Stimulated activated naive CD4-positive, alpha-beta T cell (primary cell): ENCODE results near the gene MACROH2A1.

ENCODE experiments used
- DNase-seq, 6 experiments: peaks; one replicate each; lab custom pipeline; 2025; lab: John Stamatoyannopoulos, UW

The MACROH2A1 gene

DNA sequence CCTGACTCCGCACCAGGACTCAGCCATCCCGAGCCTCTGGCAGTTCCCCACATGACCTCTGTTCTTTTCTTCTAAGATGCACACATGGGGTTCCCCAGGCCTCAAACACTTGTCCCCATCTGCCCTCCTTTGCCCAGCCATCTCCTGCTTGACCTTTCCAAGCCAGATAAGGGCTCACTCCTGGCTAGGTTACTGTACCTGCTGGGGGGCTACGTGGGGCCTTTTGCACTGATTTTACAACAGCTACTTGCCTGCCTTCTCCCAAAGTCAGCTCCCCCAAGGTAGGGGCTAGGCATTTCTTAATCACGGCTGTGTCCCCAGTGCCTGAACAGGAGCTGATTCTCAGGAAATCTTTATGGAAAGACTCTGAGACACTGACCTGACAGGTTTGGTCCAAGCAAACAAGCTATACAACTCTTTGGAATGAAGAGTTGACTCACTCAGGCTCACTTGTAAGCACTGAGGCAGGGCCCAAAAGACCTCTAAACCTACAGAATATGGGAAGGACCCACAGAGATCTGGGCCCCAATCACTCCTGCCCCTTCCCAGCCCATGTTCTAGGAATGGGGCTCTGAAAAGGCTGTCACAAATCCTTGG is 2.5 kb downstream of the MACROH2A1 start:
- no peak for DNase-seq

DNA sequence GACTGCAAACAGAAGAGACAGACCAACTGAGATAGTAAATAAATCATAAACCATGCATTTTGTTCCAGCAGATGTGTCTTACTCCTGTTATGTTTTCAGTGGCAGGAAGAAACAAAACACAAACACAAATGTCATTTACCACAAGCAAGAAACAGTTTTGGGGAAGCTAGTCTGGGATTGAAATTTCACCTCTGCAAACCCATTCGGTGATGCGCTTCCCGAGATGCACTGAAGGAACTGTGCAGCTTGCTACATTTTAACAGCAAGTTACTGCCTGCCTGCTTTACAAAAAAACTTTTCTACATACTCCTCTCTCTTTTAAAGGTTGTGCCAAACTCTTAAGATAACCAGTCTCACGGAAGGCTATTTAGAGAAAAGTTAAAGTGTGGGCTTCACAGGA is 3.2 kb downstream of the MACROH2A1 start:
- DNase-seq = no peak

DNA sequence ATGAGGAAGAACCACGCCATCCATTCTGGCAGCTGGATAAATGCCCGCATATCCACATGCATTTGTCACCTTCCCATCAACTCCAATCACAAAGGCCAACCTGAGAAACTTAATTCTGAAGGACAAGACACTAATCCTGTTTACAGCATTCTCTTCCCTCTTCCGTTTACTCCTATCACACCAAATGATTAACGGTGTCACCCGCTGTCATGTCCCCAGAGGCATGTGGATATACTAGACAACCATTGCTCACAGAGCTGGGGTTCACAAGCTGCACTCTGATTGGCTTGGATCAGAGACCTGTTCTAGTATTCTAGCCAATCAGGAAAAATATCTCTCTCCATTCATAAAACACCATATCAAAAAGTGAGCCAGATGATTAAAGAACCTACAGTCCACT is 3.6 kb downstream of the MACROH2A1 start:
- DNase-seq = no peak

DNA sequence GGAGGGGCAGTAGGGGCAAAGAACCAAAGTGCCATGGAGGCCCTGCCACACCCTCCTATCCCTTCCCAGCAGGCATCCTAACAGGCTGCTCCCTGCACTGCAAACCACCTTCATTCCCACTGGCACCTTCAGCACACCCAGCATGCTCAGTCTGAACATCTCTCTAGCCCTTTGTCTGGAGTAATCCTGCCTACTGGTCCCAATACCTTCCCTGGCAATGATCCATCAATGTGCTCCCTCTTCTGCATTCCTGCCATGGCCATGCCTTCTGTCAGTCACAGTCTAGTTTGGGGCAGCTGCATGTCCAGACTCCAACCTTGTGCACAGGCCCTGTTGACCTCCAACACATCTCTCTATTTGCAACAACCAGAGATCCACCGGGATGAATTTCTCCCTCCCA is 4.9 kb downstream of the MACROH2A1 start:
- DNase-seq = no peak

DNA sequence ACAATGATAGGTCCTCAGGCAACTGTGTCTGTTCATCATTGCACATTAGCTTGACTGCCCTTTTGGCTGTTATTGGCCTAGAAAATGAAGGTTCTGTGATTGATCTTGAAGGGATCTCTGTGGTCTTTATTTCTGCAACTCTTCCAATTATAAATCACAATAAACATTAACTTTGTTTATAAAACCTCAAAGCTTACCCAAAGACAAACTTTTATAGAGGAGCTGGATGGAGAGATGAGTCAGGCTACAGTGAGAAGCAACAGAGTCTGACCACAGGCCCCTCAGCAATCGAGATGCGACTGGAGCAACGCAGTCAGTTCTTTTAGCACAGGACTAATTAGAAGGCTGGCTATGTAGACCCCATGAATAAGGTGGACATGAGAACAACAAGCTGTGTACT is 5.3 kb downstream of the MACROH2A1 start:
- no peak for DNase-seq

DNA sequence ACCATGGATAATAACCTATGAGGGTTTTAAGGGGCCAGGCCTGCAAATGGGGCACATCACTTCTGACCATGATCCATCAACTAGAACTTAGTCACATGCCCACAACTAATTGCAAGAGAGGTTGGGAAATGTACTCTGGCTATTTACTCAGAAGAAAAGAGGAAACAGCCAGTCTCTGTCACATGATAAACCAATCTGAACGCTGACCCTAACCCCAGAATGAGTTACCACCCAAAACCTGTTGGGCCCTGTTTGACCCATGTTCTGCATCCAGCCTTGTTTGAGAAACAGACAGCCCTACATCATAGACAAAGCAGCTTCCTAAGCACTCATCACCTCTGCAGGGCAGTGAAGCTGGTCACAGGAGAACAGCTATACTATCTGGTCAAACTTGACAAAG is 5.8 kb downstream of the MACROH2A1 start:
- no peak for DNase-seq

DNA sequence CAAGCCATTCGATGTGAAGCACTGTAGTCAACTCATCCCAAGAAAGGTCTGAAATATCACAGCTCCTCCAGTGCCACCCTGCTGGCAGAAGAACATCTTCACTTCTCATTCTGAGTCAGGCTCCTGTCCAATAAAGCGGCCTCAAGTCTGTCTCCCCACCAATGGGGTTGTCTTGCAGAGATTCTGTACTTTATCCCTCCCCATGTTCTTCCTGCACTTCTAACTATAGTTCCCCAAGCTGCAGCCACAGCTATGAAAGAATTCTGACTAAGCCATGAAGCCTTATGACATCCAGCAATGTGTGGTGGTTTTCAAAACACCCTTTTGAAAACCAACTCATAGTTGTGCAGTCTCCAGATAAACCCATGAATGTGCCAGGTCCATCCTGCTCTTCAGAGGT is 6.8 kb downstream of the MACROH2A1 start:
- no peak for DNase-seq

DNA sequence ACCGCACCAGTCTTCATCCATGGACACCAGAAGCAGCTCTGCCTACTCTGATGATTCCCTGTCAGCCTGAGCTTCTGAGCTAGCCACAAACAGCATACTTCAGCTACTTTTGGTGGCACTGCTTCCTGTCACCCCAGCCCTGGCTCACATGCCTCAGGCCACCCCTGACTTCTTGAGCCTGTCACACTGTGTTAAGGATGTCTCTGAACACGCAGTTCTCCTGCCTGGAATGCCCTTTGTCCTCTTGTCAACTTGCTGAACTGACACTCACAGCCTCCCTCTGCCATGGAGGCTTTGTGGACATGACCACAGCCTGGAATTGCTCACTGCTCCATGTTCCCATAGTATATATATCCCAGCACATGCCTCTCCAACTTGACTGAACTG is 7.2 kb downstream of the MACROH2A1 start:
- DNase-seq = no peak

DNA sequence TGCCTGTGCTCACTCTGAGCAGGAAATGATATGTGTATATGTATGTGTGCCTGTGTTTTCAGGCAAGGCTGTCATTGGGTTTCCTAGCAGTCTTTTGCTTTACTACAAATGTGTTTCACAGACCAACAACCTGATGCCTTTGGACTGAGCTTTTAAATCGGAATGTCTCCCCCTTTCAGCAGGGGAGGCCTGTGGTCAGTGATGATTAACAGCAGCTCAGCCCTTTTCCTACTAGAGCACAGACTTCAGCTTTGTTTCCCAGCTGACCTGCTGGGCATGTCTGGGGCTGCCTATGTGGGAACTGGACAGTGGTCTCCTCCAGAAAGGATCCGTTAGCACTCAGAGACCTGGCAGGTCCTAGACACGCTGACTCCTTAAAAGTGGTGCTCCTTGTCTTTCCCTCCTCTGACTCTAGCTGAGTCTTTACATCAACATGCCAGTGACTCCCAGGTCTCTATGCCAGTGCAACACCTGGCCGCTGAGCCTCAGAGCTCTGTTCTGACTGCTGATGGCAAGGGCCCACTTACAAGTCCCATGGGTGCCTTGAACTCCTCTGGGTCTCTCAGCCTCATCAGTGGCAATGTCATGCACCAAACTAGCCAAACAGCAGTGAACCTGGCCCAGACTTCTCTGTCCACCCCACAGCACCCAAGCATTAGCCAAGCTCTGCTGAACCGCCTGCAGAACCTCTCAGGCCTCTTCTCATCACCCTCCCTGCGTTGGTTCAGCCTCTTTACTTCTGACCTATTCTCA is 7.7 kb downstream of the MACROH2A1 start:
- DNase-seq = no peak

DNA sequence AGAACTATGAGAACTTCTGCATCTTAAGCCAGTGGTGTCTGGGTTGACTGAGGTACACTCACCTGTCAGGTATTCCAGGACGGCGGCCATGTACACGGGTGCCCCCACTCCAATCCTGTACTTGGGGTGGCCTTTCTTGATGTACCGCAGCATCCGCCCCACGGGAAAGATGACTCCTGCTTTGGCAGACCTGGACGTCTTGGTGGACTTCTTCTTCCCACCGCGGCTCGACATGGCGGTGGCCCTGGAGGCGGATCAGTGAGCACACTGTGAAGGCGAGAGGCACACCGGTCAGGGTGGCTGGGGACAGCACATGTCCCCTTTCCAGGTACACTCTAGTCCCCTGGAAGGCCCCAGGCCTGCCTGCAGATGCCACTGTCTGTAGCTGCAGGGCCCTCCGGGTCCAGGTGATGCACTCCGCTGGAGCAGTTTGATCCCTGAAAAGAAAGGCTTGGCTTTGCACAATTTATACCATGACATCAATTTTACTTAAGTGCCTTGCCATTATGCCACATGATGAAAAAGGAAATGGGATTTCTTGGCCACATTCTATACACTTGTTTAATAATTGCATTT is 10.1 kb downstream of the MACROH2A1 start:
- no peak for DNase-seq

DNA sequence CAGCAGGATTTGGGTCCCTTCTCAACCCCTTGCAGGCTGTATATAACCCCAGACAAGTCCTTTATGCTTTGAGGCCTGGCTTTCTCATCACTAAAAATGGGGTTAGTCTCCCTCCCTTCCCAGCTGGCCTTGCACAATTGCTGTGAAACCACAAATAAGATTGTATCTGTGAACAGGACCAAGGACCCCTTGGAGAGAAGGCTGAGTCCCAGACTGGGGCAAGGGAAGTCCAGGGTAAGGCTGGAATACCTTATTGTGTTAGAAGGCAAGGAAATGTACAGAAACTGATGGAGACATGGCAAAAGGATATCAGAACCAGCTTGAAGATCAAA is 11.4 kb downstream of the MACROH2A1 start:
- DNase-seq = no peak

DNA sequence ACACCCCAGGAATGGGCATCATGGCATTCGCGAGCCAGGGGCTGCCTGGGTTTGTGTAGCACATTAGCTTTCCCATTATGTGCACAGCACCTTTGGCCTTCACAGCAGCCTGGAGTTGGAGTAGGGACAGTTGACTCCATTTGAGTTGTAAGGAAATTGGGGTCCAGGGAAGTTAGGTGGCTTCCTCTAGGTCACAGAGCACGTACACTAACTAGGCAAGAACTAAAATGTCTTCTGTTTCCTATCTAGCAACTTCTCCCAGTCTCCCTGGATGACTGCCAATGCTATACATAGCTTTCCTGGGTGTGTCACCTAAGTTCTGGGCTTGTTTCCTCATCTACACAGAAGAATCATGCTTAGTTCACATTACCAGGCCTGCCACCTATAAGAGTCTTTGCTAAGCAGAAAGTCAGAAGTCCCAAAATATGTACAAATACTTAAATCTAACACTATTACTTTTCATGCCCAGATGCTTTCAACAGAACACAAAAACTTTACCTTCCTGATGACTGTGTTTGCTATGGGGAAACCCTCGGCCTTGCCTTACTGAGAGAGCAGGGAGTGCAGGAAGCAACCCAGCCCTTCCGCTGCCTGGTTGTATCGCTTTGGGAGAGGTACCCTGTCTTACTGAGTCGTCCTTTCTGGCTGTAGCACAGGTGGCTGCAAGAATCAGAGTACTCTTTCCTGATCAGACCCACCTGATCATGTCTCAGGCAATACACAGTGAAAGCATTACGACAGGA is 12.0 kb downstream of the MACROH2A1 start:
- DNase-seq = no peak

DNA sequence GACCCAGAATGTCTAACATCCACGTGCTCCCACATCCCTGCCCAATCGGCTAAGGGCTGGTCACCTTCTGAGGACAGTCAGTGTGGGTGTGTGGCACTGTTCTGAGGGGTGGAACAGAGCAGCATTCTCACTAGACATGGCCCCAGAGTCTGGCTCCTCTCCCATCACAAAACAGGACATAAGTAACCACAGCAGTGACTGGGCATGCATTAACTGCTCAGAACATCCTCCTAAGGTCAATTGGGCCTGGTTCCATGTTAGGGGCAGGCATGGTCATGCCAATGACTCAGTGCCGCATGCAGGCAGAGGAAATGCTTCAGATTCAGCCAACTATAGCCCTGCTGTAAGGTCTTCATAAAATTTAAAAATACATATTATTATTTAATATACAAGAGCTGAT is 12.9 kb downstream of the MACROH2A1 start:
- DNase-seq = no peak

DNA sequence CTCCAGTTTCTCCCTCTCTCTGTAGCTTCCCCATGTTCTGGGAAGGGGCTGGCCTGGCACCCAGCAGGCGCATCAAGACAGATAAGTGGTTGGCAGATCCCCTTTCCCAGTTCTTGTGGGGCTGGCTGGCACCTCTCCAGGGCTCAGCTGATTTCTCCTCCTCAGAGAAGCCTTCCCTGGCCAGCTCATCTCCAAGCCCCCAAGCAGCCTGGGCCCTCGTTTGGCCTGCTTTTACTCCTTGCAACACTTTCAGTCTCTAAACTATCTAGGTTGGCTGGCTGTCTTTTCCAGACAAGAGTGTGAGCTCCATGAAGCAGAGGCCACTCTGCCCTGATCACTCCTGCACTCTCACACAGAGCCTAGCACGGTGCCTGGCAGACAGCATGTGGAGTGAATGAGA is 13.5 kb downstream of the MACROH2A1 start:
- no peak for DNase-seq

DNA sequence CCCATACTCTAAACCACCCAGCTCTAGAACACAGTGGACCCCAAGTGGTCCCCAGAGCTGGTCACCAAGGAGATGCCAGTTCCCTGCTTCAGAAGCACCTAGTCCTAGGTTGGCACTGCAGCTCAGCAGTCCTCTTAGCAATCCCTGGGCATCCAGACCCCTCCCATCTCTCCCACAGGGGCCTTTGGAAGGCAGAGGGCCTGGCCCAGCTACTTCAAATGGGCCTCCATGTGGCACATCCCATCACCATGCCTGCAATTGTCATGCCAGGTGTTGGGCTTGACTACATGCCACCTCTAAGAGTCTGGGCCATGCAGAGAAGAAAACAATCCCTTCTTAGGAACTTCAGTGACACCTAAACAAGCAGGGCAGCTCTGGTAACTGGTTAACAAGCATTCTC is 14.1 kb downstream of the MACROH2A1 start:
- DNase-seq = no peak

DNA sequence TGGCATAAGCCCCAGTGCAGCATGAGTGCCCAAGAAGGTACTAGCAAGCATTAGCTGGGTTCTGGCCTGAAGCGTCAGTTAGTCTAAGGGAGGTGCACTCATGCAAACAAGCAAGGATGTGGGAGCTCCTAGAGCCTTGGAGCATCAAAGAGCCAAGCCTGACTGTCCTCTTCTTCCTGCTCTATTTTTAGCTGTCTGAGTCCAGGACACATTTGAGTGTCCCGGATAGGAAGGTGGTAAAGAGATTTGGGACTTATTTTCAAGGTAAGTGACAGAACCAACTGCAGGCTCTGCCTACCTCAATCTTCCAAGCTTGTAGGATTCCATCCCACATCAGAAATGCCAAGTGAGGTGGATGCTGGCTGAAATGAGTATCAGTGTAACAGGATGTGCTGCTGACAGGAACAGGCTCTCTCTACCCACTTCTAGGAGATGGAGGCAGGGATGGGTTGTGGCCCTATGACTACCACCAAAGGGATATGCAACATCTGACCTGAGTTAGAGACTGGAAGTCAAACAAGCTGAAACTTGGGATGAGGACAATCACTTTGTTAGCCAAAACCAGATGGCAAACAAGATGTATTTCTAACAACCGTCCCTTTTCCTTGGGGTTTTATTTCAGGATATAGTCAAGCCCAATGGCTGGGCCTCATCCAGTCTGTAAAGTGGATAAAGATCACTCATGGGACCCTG is 15.1 kb downstream of the MACROH2A1 start:
- DNase-seq = no peak

DNA sequence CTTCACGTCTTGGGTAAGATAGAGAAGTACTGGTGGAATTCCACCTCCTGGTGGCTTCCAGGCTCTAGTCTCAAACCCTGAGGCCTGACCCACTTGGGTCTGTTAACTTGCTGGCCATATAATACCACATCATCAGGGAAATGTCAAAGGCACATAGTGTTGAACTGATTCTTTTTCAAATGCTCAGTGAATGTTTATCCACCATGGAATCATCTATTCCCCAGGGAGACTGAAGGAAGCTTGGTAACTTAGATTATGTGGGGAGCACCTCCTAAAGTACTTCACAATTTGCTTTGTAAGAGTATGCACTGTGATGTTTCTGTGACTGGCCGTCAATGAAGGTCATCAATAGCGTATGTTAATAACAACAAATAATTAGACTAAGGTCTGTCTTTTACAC is 16.1 kb downstream of the MACROH2A1 start:
- DNase-seq = no peak

DNA sequence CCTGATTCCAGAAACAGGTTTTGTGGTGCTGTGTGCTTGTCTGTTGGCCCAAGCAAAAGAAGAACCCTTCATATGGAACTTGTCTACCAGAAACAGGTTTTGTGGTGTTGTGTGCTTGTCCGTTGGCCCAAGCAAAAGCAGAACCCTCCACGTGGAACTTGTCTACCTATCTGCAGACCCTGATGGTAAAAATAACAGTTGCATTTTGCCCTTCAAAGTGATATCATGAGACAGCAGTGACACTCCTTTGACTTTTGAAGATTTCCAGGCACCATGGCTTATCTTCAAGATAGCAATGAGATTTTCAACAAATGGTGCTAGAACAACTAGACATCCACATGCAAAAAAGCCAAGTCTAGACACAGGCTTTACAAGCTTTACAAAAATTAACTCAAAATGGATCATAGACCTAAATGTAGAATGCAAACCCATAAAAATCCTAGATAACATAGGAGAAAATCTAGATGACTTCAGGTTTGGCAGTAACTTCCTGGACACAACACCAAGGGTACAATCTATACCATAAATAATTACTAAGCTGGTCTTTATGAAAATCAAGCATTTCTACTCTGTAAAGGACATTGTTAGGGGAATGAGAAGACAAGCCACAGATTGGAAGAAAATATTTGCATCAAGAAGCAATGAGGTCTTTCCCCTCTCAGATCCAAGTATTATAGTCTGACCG is 16.8 kb downstream of the MACROH2A1 start:
- DNase-seq = no peak

DNA sequence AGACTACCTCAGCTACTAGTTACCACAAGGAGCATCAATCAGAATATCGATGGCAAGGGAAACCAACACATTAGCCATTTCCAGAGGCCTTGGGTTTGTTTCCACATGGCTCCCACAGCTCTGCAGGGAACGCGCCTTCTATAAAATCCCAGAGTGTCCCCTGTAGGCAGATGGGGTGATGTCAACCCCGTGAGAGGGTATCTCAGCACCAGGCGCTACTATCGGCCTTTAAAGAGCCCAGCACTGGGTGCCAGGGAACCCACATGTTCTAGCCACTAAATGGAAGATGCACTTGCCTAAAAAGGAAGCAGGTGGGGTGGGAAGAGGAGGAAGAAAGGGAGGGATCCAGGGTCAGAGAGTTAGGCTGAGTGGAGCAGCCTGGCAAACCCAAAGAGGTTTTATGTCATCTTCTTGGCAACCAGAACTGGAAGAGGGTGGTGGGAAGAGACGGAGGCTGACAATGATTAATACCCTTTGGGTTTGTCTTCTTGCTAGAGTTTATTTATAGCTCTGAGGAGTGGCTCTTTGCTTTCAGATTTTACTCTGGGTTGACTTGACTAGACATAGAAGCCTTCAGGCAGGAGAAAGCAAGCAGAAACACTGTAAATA is 19.9 kb downstream of the MACROH2A1 start:
- no peak for DNase-seq

DNA sequence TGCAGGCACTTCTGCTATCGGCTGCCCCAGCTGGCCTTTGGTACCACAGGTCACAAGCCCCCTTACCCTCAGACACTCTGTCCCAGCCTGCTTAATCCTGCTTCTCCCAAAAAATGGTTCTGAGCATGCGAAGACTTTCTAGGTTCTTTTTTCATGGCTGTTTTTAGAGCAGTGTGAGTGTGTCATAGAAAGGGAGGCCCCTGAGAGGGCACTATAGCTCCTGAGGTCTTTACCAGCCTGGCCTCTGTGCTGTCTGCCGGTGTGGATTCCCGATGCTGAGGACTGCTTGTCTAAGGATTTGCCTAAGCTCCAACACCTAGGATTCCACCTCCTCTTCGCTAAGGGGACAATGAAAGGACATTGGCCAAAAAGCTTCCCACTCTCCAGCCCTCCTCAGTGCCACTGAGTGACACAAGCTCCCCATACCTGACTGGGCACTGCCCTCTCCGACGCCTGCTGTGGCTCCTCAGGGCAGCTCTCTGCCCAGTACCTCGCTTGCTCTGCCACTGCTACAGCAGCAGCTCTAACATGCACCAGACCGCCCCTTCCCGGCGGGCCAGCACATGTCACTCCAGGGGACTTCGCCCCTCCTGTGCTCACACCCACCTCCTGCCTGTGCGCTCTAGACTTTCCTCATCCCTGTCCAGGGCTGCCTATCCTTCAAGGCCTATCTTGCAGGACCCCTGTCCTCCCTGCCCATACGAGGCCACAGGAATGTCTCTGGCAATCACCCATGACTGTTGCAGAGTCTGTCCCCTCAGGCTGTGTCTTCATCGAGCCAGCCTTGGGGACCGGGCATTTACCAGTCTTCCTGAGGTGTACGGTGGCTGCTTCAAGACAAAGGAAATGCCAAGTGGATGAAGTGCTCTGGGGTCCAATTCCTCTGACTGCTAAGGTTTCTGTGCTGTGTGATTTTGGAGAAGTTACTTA is 21.0 kb downstream of the MACROH2A1 start:
- no peak for DNase-seq
